GM19324 (cell line): ENCODE data around the gene TOX2.

Experiments used
- ATAC-seq: cut with Tn5 transposase; IDR thresholded peaks from one replicate; pipeline ENCODE4 v1.9.1; 2021; ENCODE audit warnings: mild to moderate bottlenecking, moderate library complexity; ENCODE audit not compliant: unreplicated experiment, low FRiP score

The TOX2 gene

DNA sequence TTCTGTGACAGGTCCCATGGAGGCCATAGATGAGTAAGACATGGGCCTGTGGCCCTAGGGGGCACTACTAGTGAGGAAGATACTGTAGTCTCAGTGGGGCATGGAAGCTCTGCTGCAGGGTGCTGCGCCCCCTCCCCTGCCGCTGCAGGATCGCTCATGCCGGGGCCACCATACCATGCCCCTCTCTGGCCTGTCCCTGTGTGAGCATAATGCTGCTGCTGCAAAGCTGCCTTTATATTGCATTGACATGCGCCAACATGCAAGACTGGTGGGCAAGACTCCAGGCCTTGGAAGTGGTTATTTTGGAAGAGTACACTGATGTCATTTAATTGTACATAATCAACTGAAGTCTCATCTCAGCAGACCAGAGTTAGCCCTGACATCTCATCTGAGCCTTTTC, 60.0 kb downstream of the TOX2 start:
- ATAC-seq, result no peak

DNA sequence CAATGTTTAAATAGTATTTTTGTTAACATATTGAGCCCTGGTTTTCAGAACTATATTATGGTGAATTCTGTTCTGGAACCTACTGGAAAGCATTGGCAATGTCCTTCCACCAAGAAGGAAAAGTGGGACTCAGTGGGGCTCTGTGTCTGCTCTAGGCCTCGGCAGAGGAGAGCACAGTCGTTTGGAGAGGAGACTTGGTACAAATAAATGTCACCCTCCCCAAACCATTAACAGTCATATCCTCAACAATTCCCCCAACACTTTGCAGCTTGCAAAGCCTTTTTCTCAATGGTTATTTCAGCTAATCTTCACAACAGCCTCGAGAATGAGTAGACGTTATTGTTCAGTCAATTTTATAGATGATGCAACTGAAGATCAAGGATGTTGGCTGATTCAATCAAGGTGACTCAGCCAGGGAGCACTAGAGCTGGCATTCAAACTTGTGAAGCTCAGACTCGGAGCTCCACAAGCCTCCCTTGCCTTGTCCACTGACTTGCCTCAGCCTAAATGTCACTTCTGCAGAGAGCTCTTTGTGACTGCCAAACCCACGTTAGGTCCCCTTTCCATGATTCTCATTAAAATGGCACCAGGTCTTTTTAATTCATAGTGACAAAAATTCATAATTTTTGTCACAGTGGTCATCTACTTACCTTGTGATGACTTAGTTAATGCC, 60.6 kb downstream of the TOX2 start:
- ATAC-seq, result no peak

- no peak for ATAC-seq
These were observed 61.9 kb downstream of the TOX2 start for GRCh38 chr20:43976547-43976946.

- ATAC-seq, result no peak
These were observed 62.6 kb downstream of the TOX2 start for GRCh38 chr20:43977252-43977651.

DNA sequence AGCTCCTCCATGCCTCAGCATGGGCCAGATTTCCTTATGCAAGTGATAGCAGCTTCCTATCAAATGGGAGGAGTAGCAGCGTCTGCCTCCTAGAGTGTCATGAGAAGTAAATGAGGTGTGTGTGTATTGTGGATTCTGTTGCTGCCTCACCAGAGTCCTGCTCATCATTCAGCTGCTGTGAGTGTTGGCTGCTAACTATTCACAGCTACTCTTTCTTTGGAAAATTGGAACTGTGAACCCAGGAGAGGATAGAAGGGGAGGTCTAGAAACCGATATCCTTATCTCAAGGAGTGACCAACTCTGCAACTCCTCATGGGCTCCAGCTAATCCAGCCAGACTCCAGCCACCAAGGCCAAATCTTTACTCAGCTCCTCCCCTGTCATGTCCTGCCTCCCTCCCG, 63.3 kb downstream of the TOX2 start:
- ATAC-seq, result no peak

GRCh38 chr20:43979576-43980105, 65.0 kb downstream of the TOX2 start:
- ATAC-seq, result no peak

GRCh38 chr20:43981540-43981939, 66.9 kb downstream of the TOX2 start:
- ATAC-seq, result no peak

GRCh38 chr20:43982016-43982415, 67.4 kb downstream of the TOX2 start:
- ATAC-seq, result no peak

- no peak for ATAC-seq
These were observed 68.2 kb downstream of the TOX2 start for GRCh38 chr20:43982886-43983285.

DNA sequence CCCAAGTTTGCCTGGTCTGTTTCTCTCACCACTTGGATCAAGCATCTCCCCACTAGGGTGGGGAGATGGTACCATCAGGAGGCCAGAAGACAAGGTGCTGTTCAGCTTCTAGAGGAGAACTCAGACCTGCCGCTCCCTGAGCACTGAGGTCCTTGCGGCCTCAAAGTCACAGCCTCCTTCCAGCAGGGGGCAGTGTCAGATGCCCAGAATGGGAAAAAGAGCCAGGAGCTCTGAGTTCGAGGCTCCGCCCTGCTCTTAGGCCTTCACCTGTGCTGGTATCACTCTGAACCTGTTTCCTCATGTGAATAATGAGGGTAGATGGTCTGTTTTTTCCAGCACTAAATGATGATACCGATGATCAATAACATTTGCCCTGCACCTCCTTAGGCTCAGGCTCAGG, 68.7 kb downstream of the TOX2 start:
- no peak for ATAC-seq

DNA sequence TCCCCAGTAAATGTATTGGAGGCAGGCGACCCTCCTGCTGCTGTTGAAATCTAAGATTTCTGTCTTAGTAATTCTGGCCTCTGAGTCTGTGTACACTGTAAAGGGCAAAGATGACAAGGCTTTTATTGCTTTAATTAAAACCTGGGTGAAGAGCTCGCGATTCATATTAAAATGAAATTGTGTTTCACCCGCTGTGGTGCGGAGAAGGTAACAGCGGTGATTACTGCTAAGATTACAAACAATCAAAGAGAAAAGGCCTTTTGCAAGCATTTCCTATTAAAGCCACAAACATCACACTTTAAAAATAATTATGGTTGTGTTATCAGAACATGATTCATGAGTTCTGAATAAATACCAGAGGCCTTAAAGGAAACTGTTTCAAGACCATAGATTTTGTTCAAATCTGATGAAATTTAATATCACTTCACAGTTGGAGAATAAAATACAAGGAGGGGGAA, 69.3 kb downstream of the TOX2 start:
- ATAC-seq, result no peak

DNA sequence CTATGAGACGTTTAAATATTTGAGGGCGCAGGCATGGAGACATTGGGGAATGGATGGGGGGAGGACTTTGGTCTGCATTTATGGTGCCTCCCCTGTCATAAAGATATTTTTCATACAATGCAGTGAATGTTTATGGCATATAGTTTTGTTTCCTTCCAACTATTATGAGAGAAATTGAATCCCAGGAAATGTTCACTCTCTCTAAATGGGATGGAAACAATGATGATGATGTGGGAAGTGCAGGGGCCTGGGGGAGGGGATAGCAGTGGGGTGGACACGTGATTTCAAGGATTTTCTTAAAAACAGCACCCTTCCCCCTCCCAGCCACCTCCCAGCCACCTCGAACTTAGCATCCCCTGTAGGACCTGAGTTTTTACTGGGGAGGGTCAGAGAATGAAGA, 69.9 kb downstream of the TOX2 start:
- no peak for ATAC-seq

DNA sequence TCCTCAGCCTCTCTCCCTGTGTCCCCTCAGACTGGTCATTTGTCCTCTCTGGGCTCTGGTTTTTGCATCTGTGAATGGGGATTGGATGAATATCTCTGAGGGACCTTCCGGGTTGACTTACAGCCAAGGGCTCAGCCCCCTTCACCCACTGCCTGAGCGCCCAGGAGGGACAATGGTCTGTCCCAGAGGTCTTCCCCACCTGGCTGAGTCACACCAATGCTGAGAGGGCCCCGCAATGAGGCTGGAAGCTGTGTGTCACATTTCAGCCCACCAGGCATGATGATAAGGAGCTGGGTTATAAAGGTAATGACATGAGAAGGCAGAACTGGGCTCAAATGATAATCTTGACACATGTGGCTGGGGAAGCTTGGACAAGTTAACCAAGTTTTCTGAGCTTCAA, 70.5 kb downstream of the TOX2 start:
- ATAC-seq, result no peak

DNA sequence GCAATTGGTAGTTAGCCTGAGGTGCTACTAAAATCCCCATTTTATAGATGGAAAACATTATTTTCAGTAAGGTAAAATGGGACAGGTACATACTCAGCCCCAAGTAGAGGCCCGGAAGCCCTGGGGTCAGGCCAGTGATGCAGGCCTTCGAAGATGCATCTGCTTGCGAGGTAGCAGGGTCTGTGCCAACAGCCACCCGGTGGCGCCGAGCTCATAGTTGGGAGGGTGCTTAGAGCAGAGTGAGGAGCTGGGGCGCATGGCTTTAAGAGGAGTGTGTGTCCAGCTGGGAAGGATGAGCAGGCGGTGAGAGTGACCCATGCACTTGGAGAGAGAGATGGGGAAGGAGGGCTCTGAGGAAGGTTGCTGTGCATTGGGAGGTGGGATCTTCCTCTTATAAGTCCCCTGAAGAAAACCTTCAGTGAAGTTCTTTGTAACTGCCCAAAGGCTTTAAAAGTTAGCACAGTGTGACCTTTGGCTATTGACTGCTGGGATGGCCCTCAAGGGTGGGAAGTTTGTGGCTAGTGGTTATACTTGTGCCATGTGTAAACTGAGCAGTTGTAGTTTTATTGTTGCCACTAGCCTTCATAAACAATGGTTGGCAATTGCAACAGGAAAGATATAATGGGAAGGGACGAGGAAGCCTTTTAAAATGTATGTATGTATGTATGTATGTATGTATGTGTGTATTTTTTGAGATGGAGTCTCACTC, 71.1 kb downstream of the TOX2 start:
- no peak for ATAC-seq

DNA sequence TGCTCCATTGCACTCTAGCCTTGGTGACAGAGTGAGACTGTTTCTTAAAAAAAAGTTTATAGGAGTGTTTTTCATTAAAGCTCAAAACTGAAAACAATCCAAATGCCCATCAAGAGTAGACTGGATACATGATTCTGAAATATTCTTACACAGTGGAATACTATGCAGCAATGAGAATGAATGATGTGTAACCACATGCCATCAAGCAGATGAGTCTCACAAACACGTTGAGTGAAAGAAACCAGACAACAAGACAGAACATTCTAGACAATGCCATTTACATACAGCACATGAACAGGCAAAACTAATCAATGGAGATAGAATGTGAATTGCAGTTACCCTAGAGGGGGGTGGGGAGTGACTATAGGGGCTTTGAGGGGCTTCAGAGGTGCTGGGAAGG, 72.4 kb downstream of the TOX2 start:
- ATAC-seq, result no peak

DNA sequence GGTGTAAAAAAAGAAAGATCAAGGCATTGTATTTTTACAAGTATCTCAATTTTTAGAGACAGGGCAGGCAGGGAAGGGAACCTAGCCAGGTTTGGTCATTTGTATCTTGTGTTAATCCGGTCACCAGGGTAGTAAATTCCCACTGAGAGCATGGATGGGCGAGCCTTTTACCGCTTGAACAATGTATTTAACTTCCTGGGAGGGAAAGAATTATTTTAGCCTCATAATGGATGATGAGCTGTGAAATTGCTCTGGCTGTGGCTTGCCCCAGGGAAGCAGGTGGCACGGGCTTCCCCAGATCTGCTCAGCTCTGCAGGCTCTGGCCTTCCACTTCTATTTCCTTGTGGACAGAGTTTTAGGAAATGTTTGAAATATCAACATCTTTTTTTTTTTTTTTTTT, 72.9 kb downstream of the TOX2 start:
- ATAC-seq, result no peak

GRCh38 chr20:43988451-43988850, 73.8 kb downstream of the TOX2 start:
- ATAC-seq, result no peak

DNA sequence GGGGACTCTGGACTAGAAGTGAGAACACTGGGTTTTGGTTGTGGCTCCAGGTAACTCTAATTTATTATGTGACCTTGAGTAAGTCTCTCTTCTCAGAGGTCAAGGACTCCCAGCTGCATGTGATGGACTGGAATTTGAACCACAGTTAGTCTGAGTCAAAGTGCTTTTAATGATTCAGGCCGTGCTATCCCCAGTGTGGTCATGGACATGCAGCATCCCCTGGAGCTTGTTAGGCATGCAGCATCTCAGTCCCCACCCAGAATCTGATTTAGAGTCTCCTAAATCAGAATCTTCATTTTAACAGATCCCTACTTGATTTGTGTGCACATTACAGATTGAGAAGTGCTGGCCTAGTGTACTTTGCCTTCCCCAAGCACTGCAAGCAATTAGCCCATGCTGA, 74.2 kb downstream of the TOX2 start:
- ATAC-seq, result no peak

DNA sequence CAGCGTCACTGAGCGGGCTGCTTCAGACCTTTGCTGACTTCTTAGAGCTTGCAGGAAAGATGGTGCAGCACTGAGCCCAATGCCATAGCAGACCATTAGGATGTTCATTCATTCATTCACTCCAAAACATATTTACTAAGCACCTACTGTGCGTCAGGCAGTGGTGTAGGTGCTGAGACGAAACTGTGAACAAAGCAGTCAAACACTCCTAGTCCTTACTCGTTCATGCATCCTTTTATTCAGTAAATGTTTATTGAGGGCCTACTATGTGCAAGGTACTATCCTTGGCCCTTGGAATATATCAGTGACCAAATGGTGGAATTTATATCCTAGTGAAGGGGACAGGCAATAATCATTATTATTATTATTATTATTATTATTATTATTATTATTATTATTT, 76.6 kb downstream of the TOX2 start:
- no peak for ATAC-seq

GRCh38 chr20:43991982-43992381, 77.3 kb downstream of the TOX2 start:
- ATAC-seq, result no peak

- ATAC-seq, result no peak
These were observed 78.2 kb downstream of the TOX2 start for GRCh38 chr20:43992885-43993284.

GRCh38 chr20:43993560-43993959, 78.9 kb downstream of the TOX2 start:
- no peak for ATAC-seq
